HG03469 (cell line): Measurements from ENCODE around the gene IRAK1.

Experiments used
- ATAC-seq: cut with Tn5 transposase; IDR thresholded peaks from one replicate; pipeline ENCODE4 v1.9.1; 2021; ENCODE audit warnings: mild to moderate bottlenecking, moderate library complexity, moderate number of reproducible peaks; ENCODE audit not compliant: unreplicated experiment

IRAK1 gene

GRCh38 chrX:154019633-154020528, at the start of gene IRAK1:
Gene IRAK1 (minus strand): TSS chrX:154019902. CDS start chrX:154019812, 90 bp downstream.
- peak; percentile 55 for ATAC-seq

- ATAC-seq: no peak
Observed at GRCh38 chrX:154068560-154068959, 48.9 kb upstream of the IRAK1 start.

GRCh38 chrX:154064637-154065435, 45.1 kb upstream of the IRAK1 start:
- ATAC-seq: no peak

GRCh38 chrX:154063234-154063633, 43.5 kb upstream of the IRAK1 start:
- no peak for ATAC-seq

- no peak for ATAC-seq
Observed at GRCh38 chrX:154061801-154062200, 42.1 kb upstream of the IRAK1 start.

- ATAC-seq: no peak
Observed at GRCh38 chrX:154059729-154060245, 40.1 kb upstream of the IRAK1 start.

- no peak for ATAC-seq
Observed at GRCh38 chrX:154059231-154059630, 39.5 kb upstream of the IRAK1 start.

- no peak for ATAC-seq
Observed at GRCh38 chrX:154058214-154058997, 38.7 kb upstream of the IRAK1 start.

GRCh38 chrX:154057791-154058190, 38.1 kb upstream of the IRAK1 start:
- ATAC-seq: no peak

GRCh38 chrX:154056770-154057241, 37.1 kb upstream of the IRAK1 start:
- no peak for ATAC-seq

GRCh38 chrX:154051201-154051810, 31.6 kb upstream of the IRAK1 start:
- ATAC-seq: no peak

GRCh38 chrX:154050113-154050495, 30.4 kb upstream of the IRAK1 start:
- ATAC-seq: no peak

GRCh38 chrX:154049209-154050112, 29.8 kb upstream of the IRAK1 start:
- no peak for ATAC-seq

- no peak for ATAC-seq
Observed at GRCh38 chrX:154048398-154048797, 28.7 kb upstream of the IRAK1 start.

GRCh38 chrX:154046940-154047610, 27.4 kb upstream of the IRAK1 start:
- ATAC-seq: no peak

GRCh38 chrX:154046031-154046781, 26.5 kb upstream of the IRAK1 start:
- no peak for ATAC-seq

- ATAC-seq: no peak
Observed at GRCh38 chrX:154044091-154044490, 24.4 kb upstream of the IRAK1 start.
